Gastroesophageal sphincter (tissue), 3 donors: Measurements from ENCODE around the gene HGFAC.

Experiments
- CTCF ChIP-seq, 4 experiments: fragments of 200-600 bp in 2 of 4; fragments of 450-650 bp in 2 of 4; sonication (generic) in 1 of 4; IDR thresholded peaks; one replicate each; pipeline ENCODE4 v1.5.1; 2017 to 2019; ENCODE audit warnings: antibody characterized with exemption in 4 of 4, mild to moderate bottlenecking in 2 of 4, moderate library complexity in 2 of 4
- EP300 ChIP-seq: sonication (generic); formaldehyde crosslinking; IDR thresholded peaks from one replicate; pipeline ENCODE4 v1.6.1; 2017; ENCODE audit warnings: antibody characterized with exemption, mild to moderate bottlenecking
- POLR2A ChIP-seq, 2 donors: fragments of 450-650 bp; IDR thresholded peaks; one replicate each; pipeline ENCODE4 v1.6.1; 2017; ENCODE audit warnings: antibody characterized with exemption in 2 of 2, mild to moderate bottlenecking in 2 of 2, moderate library complexity in 1 of 2
- POLR2AphosphoS5 ChIP-seq: sonication (generic); formaldehyde crosslinking; IDR thresholded peaks from one replicate; pipeline ENCODE4 v1.6.1; 2017; ENCODE audit warnings: antibody characterized with exemption

- no peak for TF ChIP-seq CTCF (IDR thresholded peaks at IDR 0.05)
- TF ChIP-seq POLR2A (IDR thresholded peaks at IDR 0.05): no peak
- no peak for TF ChIP-seq EP300
- no peak for TF ChIP-seq POLR2AphosphoS5
These were observed 42.2 kb upstream of the HGFAC start for GRCh38 chr4:3399277-3400194.
